ENCODE data around the gene MYL7. TPM values are rescaled to one million over a fixed set of nuclear protein-coding genes. Genes with fewer than 3 reads are reported as not detected.

Gene MYL7
- polyA plus RNA-seq, 1 of the 3 experiments (the other 2 are of a cell fraction) = not detected

DNA sequence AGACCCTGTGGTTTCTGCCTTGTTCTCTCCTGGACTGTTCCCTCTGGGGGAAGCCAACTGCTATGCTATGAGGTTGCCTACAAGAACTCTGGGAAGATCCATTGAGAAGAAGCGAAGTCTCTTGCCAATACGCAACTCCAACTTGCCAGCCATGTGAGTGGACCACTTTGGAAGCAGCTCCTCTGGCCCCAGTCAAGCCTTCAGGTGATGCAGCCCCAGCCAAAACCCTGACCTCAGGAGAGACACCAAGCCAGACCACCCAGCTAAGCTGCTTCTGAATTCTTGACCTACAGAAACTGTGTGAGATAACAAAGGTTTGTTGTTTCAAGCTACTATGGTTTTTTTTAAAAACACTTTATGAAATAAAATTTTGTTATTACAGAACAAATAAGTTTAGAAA lies 20.2 kb upstream of the MYL7 start (continued):
- TF ChIP-seq, protein P1, sequence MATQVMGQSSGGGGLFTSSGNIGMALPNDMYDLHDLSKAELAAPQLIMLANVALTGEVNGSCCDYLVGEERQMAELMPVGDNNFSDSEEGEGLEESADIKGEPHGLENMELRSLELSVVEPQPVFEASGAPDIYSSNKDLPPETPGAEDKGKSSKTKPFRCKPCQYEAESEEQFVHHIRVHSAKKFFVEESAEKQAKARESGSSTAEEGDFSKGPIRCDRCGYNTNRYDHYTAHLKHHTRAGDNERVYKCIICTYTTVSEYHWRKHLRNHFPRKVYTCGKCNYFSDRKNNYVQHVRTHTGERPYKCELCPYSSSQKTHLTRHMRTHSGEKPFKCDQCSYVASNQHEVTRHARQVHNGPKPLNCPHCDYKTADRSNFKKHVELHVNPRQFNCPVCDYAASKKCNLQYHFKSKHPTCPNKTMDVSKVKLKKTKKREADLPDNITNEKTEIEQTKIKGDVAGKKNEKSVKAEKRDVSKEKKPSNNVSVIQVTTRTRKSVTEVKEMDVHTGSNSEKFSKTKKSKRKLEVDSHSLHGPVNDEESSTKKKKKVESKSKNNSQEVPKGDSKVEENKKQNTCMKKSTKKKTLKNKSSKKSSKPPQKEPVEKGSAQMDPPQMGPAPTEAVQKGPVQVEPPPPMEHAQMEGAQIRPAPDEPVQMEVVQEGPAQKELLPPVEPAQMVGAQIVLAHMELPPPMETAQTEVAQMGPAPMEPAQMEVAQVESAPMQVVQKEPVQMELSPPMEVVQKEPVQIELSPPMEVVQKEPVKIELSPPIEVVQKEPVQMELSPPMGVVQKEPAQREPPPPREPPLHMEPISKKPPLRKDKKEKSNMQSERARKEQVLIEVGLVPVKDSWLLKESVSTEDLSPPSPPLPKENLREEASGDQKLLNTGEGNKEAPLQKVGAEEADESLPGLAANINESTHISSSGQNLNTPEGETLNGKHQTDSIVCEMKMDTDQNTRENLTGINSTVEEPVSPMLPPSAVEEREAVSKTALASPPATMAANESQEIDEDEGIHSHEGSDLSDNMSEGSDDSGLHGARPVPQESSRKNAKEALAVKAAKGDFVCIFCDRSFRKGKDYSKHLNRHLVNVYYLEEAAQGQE (IDR thresholded peaks at IDR 0.05; ENCODE audit: low read depth, low read length) = no peak
- TF ChIP-seq SMC3 (IDR thresholded peaks at IDR 0.05; ENCODE audit: low read depth, low read length) = no peak
- TF ChIP-seq FOSL2 (IDR thresholded peaks at IDR 0.05; ENCODE audit: borderline replicate concordance, low read depth) = no peak
- no peak for TF ChIP-seq FOXJ3 (CRISPR knock-in tag; IDR thresholded peaks at IDR 0.05)
- TF ChIP-seq POLR2AphosphoS5 (IDR thresholded peaks at IDR 0.05; ENCODE audit: low read depth, low read length) = no peak
- TF ChIP-seq, protein P2, sequence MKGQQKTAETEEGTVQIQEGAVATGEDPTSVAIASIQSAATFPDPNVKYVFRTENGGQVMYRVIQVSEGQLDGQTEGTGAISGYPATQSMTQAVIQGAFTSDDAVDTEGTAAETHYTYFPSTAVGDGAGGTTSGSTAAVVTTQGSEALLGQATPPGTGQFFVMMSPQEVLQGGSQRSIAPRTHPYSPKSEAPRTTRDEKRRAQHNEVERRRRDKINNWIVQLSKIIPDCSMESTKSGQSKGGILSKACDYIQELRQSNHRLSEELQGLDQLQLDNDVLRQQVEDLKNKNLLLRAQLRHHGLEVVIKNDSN (IDR thresholded peaks at IDR 0.05; ENCODE audit: borderline replicate concordance, low read depth) = no peak
- no peak for TF ChIP-seq EP300 (IDR thresholded peaks at IDR 0.05; ENCODE audit: borderline replicate concordance in 1 of 2, low read depth in 1 of 2, low read length in 1 of 2)
- no peak for TF ChIP-seq TEAD4 (IDR thresholded peaks at IDR 0.05; ENCODE audit: borderline replicate concordance, insufficient read depth)

DNA sequence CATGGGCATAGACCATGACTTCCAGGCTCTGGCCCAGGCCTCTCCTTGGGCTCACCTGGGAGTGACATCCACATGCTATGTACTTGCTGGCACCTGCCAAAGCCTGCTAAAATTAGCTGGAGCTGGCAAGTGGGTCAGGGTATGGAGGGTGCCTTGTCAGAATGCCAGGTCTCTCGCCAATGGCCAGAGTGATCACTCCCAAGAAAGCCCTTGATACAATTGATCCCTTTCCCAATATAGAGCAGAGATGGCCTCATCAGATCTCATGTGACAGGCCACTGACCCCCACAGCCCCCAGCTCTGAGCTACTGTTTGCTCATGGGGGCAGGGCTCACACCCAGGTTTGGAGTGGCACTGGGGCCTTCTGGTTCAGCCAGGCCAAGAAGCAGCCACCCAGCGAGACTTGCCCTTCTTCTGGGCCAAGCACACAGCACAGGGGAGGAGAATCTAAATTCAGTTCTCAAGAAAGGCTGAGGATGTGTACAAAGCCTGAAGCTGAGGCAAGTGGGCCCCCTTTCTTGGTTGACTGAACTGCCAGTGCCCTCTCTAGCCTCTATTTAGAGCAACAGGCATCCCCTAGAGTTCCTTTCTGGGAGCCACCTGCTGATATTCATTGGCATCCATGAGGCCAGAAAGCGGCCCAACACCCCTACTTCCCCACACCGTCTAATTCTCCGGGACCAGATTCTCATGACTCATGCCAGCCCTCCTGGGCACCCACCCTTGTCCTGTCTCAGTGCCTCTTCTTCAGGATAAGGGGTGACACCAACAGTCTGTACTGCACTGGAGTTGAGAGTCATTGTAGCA lies 18.9 kb upstream of the MYL7 start:
- 57% methylated on average over 5 of the region's 5 CpGs for WGBS (ENCODE audit: low lambda C conversion rate)
- Histone ChIP-seq H3K4me3 (ENCODE audit: low read depth in 2 of 2, low read length in 1 of 2) (no peak overlapping the region), H3K9ac (no peak overlapping the region), H3F3A (replicated peaks; ENCODE audit: insufficient read depth) (peaks cover 3% of the 10 kb centered on the region), H2AFZ (ENCODE audit: low read depth) (no peak overlapping the region), H3K9me3 (no peaks in the 10 kb centered on the region), H3K79me2 (ENCODE audit: insufficient read depth) (no peaks in the 10 kb centered on the region), H3K9me2 (no peaks in the 10 kb centered on the region), H3K4me1 (ENCODE audit: control insufficient read depth in 1 of 2, insufficient read depth in 2 of 2, low read depth in 1 of 2, low read length in 1 of 2) (peaks cover 0 to 30% of the 10 kb centered on the region in 2 experiments; a peak in 3 of 4 replicates), H3K27ac (ENCODE audit: low read depth in 2 of 2, low read length in 1 of 2) (no peak overlapping the region), H3K27me3 (ENCODE audit: insufficient read depth) (no peaks in the 10 kb centered on the region), H4K20me1 (ENCODE audit: insufficient read depth) (no peaks in the 10 kb centered on the region), H3K36me3 (replicated peaks in 1 of 2; ENCODE audit: control insufficient read depth in 1 of 2, insufficient read depth in 2 of 2, low read length in 1 of 2) (no peaks in the 10 kb centered on the region), H3K4me2 (no peak overlapping the region)
- CTCF ChIA-PET = interaction anchor here (1.2 kb wide), 1 partner anchor 37 kb away, joined by 3 read pairs; no protein-coding TSS in a partner anchor
- POLR2A ChIA-PET = no interaction called here
- no peak for DNase-seq
- TF ChIP-seq, protein P3, sequence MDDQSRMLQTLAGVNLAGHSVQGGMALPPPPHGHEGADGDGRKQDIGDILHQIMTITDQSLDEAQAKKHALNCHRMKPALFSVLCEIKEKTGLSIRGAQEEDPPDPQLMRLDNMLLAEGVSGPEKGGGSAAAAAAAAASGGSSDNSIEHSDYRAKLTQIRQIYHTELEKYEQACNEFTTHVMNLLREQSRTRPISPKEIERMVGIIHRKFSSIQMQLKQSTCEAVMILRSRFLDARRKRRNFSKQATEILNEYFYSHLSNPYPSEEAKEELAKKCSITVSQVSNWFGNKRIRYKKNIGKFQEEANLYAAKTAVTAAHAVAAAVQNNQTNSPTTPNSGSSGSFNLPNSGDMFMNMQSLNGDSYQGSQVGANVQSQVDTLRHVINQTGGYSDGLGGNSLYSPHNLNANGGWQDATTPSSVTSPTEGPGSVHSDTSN (IDR thresholded peaks at IDR 0.05) = no peak
- TF ChIP-seq, protein P4, sequence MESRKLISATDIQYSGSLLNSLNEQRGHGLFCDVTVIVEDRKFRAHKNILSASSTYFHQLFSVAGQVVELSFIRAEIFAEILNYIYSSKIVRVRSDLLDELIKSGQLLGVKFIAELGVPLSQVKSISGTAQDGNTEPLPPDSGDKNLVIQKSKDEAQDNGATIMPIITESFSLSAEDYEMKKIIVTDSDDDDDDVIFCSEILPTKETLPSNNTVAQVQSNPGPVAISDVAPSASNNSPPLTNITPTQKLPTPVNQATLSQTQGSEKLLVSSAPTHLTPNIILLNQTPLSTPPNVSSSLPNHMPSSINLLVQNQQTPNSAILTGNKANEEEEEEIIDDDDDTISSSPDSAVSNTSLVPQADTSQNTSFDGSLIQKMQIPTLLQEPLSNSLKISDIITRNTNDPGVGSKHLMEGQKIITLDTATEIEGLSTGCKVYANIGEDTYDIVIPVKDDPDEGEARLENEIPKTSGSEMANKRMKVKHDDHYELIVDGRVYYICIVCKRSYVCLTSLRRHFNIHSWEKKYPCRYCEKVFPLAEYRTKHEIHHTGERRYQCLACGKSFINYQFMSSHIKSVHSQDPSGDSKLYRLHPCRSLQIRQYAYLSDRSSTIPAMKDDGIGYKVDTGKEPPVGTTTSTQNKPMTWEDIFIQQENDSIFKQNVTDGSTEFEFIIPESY (IDR thresholded peaks at IDR 0.05; ENCODE audit: borderline replicate concordance, low read depth) = no peak
- no peak for TF ChIP-seq EP300 (IDR thresholded peaks at IDR 0.05; ENCODE audit: borderline replicate concordance in 1 of 2, low read depth in 1 of 2, low read length in 1 of 2)
- no peak for TF ChIP-seq GATA2 (CRISPR knock-in tag; IDR thresholded peaks at IDR 0.05)
- TF ChIP-seq, protein P1 (IDR thresholded peaks at IDR 0.05; ENCODE audit: low read depth, low read length) = no peak
- TF ChIP-seq TEAD4 (IDR thresholded peaks at IDR 0.05; ENCODE audit: borderline replicate concordance, insufficient read depth) = no peak
- TF ChIP-seq TCF12 (IDR thresholded peaks at IDR 0.05) = no peak
- TF ChIP-seq POLR2AphosphoS5 (IDR thresholded peaks at IDR 0.05; ENCODE audit: low read depth, low read length) = no peak
- TF ChIP-seq RCOR1 (IDR thresholded peaks at IDR 0.05; ENCODE audit: low read length) = no peak
- TF ChIP-seq NFIC (IDR thresholded peaks at IDR 0.05; ENCODE audit: borderline replicate concordance) = no peak
- TF ChIP-seq TAF1 (IDR thresholded peaks at IDR 0.05; ENCODE audit: borderline replicate concordance, low read depth, low read length) = no peak
- no peak for TF ChIP-seq FOXJ3 (CRISPR knock-in tag; IDR thresholded peaks at IDR 0.05)
- TF ChIP-seq SIN3A (IDR thresholded peaks at IDR 0.05; ENCODE audit: borderline replicate concordance, low read depth, low read length) = no peak
